Tibial nerve (tissue), 3 donors: ENCODE measurements around the gene GALNT11.

Source experiments
- POLR2A ChIP-seq, 2 donors: fragments of 450-650 bp; IDR thresholded peaks; one replicate each; pipeline ENCODE4 v1.6.1; 2017; ENCODE audit warnings: antibody characterized with exemption in 2 of 2, mild to moderate bottlenecking in 2 of 2, moderate library complexity in 2 of 2
- TF ChIP-seq, protein P1 (sequence below), 5 experiments: fragments of 200-600 bp in 3 of 5; fragments of 450-650 bp in 2 of 5; sonication (generic) in 3 of 5; IDR thresholded peaks; one replicate each; pipeline ENCODE4 v1.5.1; 2016 to 2019; ENCODE audit warnings: antibody characterized with exemption in 5 of 5, mild to moderate bottlenecking in 3 of 5, moderate library complexity in 2 of 5

DNA sequence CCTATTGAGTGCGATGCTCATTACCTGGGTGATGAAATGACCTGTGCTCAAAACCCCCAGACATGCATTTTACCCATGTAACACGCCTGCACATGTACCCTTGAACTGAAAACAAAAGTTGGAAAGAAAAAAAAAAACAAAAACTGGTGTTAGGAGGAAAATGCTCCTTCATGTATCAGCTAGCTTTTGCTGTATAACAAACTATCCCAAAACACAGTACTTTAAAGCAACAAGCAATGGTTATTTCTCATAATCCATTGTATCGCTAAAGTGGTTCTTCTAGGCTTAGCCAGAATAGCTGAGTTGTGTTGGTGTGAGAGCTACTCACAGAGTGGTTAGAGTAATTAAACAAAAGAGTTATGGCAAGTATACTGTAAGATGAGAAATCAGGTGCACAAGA, 12.2 kb upstream of the GALNT11 start:
- TF ChIP-seq, protein P1, sequence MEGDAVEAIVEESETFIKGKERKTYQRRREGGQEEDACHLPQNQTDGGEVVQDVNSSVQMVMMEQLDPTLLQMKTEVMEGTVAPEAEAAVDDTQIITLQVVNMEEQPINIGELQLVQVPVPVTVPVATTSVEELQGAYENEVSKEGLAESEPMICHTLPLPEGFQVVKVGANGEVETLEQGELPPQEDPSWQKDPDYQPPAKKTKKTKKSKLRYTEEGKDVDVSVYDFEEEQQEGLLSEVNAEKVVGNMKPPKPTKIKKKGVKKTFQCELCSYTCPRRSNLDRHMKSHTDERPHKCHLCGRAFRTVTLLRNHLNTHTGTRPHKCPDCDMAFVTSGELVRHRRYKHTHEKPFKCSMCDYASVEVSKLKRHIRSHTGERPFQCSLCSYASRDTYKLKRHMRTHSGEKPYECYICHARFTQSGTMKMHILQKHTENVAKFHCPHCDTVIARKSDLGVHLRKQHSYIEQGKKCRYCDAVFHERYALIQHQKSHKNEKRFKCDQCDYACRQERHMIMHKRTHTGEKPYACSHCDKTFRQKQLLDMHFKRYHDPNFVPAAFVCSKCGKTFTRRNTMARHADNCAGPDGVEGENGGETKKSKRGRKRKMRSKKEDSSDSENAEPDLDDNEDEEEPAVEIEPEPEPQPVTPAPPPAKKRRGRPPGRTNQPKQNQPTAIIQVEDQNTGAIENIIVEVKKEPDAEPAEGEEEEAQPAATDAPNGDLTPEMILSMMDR (IDR thresholded peaks at IDR 0.05) = no peak
- no peak for TF ChIP-seq POLR2A (IDR thresholded peaks at IDR 0.05)
